ENCODE results near the gene TAGLN2. TPM values are rescaled to one million over a fixed set of nuclear protein-coding genes. Genes with fewer than 3 reads are reported as not detected.

Gene TAGLN2
- total RNA-seq, 1 donor = 397 TPM

- Histone ChIP-seq H3K4me1 (ENCODE audit: insufficient read depth, low read length) (peaks cover 4% of the 10 kb centered on the region), H3K9me3 (ENCODE audit: low read depth, low read length) (no peaks in the 10 kb centered on the region), H3K4me3 (ENCODE audit: low read length) (no peak overlapping the region), H3K27me3 (ENCODE audit: insufficient read depth, low read length) (peaks cover 3% of the 10 kb centered on the region)
These were observed 30.1 kb upstream of the TAGLN2 start for GRCh38 chr1:159955456-159955855.

- H3K27me3 ChIP-seq (ENCODE audit: insufficient read depth, low read length) = peaks cover 3% of the 10 kb centered on the region
- H3K4me3 ChIP-seq (ENCODE audit: low read length) = no peak within 1 kb of the TSS
- peaks cover 4% of the 10 kb centered on the region for H3K4me1 ChIP-seq (ENCODE audit: insufficient read depth, low read length)
- H3K9me3 ChIP-seq (ENCODE audit: low read depth, low read length) = no peaks in the 10 kb centered on the region
These were observed 28.5 kb upstream of the TAGLN2 start, which contains the start of gene SLAMF9 for GRCh38 chr1:159953536-159954515. Gene SLAMF9 (minus strand): TSS chr1:159954237. CDS start chr1:159954137, 100 bp downstream.

- peaks cover 3% of the 10 kb centered on the region for H3K27me3 ChIP-seq (ENCODE audit: insufficient read depth, low read length)
- H3K4me1 ChIP-seq (ENCODE audit: insufficient read depth, low read length) = peaks cover 4% of the 10 kb centered on the region
- H3K9me3 ChIP-seq (ENCODE audit: low read depth, low read length) = no peaks in the 10 kb centered on the region
- H3K4me3 ChIP-seq (ENCODE audit: low read length) = no peak overlapping the region
These were observed 27.6 kb upstream of the TAGLN2 start for GRCh38 chr1:159952932-159953331.

GRCh38 chr1:159951551-159951950 is 26.2 kb upstream of the TAGLN2 start:
- H3K27me3 ChIP-seq (ENCODE audit: insufficient read depth, low read length) = peaks cover 6% of the 10 kb centered on the region
- peaks cover 4% of the 10 kb centered on the region for H3K4me1 ChIP-seq (ENCODE audit: insufficient read depth, low read length)
- H3K9me3 ChIP-seq (ENCODE audit: low read depth, low read length) = no peaks in the 10 kb centered on the region
- H3K4me3 ChIP-seq (ENCODE audit: low read length) = no peak overlapping the region

- Histone ChIP-seq H3K9me3 (ENCODE audit: low read depth, low read length) (no peaks in the 10 kb centered on the region), H3K4me3 (ENCODE audit: low read length) (no peak overlapping the region), H3K4me1 (ENCODE audit: insufficient read depth, low read length) (peaks cover 4% of the 10 kb centered on the region), H3K27me3 (ENCODE audit: insufficient read depth, low read length) (peaks cover 11% of the 10 kb centered on the region)
These were observed 25.7 kb upstream of the TAGLN2 start for GRCh38 chr1:159951016-159951415.

- no peaks in the 10 kb centered on the region for H3K9me3 ChIP-seq (ENCODE audit: low read depth, low read length)
- H3K4me3 ChIP-seq (ENCODE audit: low read length) = no peak overlapping the region
- H3K4me1 ChIP-seq (ENCODE audit: insufficient read depth, low read length) = peaks cover 12% of the 10 kb centered on the region
- peaks cover 20% of the 10 kb centered on the region for H3K27me3 ChIP-seq (ENCODE audit: insufficient read depth, low read length)
These were observed 24.7 kb upstream of the TAGLN2 start for GRCh38 chr1:159949981-159950381.

GRCh38 chr1:159949123-159949522 is 23.8 kb upstream of the TAGLN2 start:
- no peak overlapping the region for H3K4me3 ChIP-seq (ENCODE audit: low read length)
- H3K4me1 ChIP-seq (ENCODE audit: insufficient read depth, low read length) = peaks cover 13% of the 10 kb centered on the region
- peaks cover 29% of the 10 kb centered on the region for H3K27me3 ChIP-seq (ENCODE audit: insufficient read depth, low read length)
- H3K9me3 ChIP-seq (ENCODE audit: low read depth, low read length) = no peaks in the 10 kb centered on the region

- Histone ChIP-seq H3K9me3 (ENCODE audit: low read depth, low read length) (no peaks in the 10 kb centered on the region), H3K4me3 (ENCODE audit: low read length) (no peak overlapping the region), H3K27me3 (ENCODE audit: insufficient read depth, low read length) (peaks cover 30% of the 10 kb centered on the region), H3K4me1 (ENCODE audit: insufficient read depth, low read length) (peaks cover 10% of the 10 kb centered on the region)
These were observed 22.6 kb upstream of the TAGLN2 start for GRCh38 chr1:159947942-159948341.

GRCh38 chr1:159946242-159947187 is 21.2 kb upstream of the TAGLN2 start:
- peaks cover 10% of the 10 kb centered on the region for H3K4me1 ChIP-seq (ENCODE audit: insufficient read depth, low read length)
- H3K27me3 ChIP-seq (ENCODE audit: insufficient read depth, low read length) = peaks cover 30% of the 10 kb centered on the region
- no peak overlapping the region for H3K4me3 ChIP-seq (ENCODE audit: low read length)
- no peaks in the 10 kb centered on the region for H3K9me3 ChIP-seq (ENCODE audit: low read depth, low read length)

- Histone ChIP-seq H3K4me1 (ENCODE audit: insufficient read depth, low read length) (peaks cover 10% of the 10 kb centered on the region), H3K27me3 (ENCODE audit: insufficient read depth, low read length) (peaks cover 30% of the 10 kb centered on the region), H3K9me3 (ENCODE audit: low read depth, low read length) (no peaks in the 10 kb centered on the region), H3K4me3 (ENCODE audit: low read length) (no peak within 1 kb of the TSS)
These were observed 20.4 kb upstream of the TAGLN2 start, which contains the start of gene IGSF9 for GRCh38 chr1:159945483-159946241. Gene IGSF9 (minus strand): TSS chr1:159945613. CDS start chr1:159943454, 2,159 bp downstream.

- peaks cover 10% of the 10 kb centered on the region for H3K4me1 ChIP-seq (ENCODE audit: insufficient read depth, low read length)
- H3K9me3 ChIP-seq (ENCODE audit: low read depth, low read length) = no peaks in the 10 kb centered on the region
- peaks cover 30% of the 10 kb centered on the region for H3K27me3 ChIP-seq (ENCODE audit: insufficient read depth, low read length)
- H3K4me3 ChIP-seq (ENCODE audit: low read length) = no peak overlapping the region
These were observed 19.5 kb upstream of the TAGLN2 start for GRCh38 chr1:159944623-159945455.

- Histone ChIP-seq H3K4me3 (ENCODE audit: low read length) (no peak overlapping the region), H3K27me3 (ENCODE audit: insufficient read depth, low read length) (peaks cover 30% of the 10 kb centered on the region), H3K9me3 (ENCODE audit: low read depth, low read length) (no peaks in the 10 kb centered on the region), H3K4me1 (ENCODE audit: insufficient read depth, low read length) (peaks cover 10% of the 10 kb centered on the region)
These were observed 18.8 kb upstream of the TAGLN2 start for GRCh38 chr1:159943908-159944622.

GRCh38 chr1:159943278-159943640 is 18.0 kb upstream of the TAGLN2 start:
- H3K27me3 ChIP-seq (ENCODE audit: insufficient read depth, low read length) = peaks cover 30% of the 10 kb centered on the region
- H3K9me3 ChIP-seq (ENCODE audit: low read depth, low read length) = no peaks in the 10 kb centered on the region
- peaks cover 18% of the 10 kb centered on the region for H3K4me1 ChIP-seq (ENCODE audit: insufficient read depth, low read length)
- H3K4me3 ChIP-seq (ENCODE audit: low read length) = no peak overlapping the region

Measured in mononuclear cell (primary cell).